ENCODE data around the gene TMEM185A.
"Not testable (repeated sequence)": the region's sequence is repeated elsewhere in the genome, so short reads cannot be mapped to it uniquely, and the experiment has no call there.

Gene TMEM185A

DNA sequence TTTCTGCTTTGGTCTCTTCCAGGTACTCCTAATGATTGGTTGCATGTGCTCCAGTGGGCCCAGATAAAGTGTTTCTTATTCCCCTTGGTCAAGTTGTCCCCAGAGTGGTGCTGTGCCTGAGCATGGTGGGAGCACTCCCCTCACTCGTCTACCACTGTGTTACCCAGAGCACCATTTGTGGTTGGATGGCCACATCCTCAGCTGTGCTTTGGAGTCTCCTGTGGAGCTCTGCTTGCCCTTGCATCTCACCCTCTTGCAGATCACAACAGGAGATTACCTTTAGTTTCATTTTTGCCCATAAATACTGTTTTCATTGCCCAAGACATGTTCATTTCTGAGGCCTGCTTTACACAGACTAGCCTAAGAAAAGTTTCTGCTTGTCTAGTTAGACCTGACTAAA lies 81.1 kb downstream of the TMEM185A start:
- DNase-seq = not testable (repeated sequence)

DNA sequence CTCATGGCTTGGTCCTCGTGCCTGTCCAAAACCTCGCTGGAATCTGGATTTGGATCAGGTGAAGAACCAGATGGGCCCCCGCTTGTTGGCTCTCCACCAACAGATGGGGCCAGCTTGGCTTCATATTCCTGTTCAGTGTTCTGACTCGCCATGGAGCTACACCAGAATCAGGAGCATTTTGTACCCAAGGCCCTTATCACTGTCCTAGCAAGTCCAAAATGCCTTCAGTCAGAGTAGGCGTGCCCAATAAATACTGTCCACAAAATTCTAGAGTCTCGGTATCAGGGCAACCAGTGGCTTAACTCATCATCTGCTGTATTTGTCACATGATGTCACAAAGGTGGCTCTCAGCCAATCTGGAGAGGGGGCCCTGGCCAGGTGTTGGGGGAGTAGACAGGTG lies 81.9 kb downstream of the TMEM185A start, which contains the start of gene HSFX3:
HSFX3 (minus strand) TSS at position 224 of the 400 bp plus-strand sequence; CDS start at position 152, 72 bp downstream.
- DNase-seq = not testable (repeated sequence)

DNA sequence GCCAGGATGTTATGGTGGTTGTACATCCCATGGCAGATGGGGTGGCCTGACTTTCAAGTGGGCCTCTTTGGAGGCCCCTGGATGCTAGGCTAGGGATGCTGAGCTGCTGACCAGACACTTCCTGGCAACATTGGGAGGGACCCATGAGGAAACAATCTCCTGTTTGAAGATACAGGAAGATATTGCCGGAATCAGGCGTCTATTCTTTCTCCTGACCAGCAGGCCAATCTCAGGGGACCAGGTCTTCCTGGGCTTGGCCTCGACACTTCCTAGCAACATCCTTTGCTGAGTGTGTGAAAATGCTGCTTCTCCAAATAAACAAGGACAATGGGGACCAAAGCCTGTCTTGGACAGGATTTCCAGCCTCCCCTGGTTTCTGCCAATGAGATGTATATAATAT lies 83.8 kb downstream of the TMEM185A start:
- not testable (repeated sequence) for DNase-seq

DNA sequence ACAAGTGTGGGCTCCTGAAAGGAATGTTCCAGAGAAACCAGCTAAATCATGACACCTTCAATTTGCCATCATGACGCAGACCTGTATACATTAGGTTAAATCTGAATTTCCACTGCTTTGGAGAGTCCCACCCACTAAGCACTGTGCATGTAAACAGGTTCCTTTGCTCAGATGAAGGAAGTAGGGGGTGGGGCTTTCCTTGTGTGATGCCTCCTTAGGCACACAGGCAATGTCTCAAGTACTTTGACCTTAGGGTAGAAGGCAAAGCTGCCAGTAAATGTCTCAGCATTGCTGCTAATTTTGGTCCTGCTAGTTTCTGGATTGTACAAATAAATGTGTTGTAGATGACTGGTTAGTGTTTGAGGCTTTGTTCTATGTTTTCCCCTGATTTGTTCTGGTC lies 84.6 kb downstream of the TMEM185A start:
- DNase-seq = not testable (repeated sequence)
